Measurements from ENCODE around the gene ABCA5. TPM values are rescaled to one million over a fixed set of nuclear protein-coding genes. Genes with fewer than 3 reads are reported as not detected.

ABCA5 gene
- total and polyA plus RNA-seq, 10 of the 15 experiments (the other 5 are each of a cell fraction or from before 2014, with no cell fraction given) = 11.8 to 31.1 (median 18.1) TPM

DNA sequence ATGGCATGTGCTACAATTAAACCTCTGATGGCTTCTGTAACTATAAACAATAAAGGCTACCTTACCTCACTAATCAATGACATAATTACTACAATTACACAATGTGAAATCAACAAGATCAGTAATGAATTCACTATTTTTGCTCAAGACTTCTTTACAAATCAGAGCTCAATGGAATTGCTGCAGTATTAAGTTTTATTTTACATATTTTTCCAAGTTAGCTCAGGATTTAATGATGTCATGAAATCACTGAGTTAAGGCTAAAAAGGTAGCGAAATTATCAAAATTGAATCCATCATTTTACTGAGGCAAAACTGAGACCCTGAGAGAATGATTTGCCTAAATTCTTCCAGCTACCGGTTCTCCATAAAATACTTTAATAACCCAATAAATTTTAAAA lies 21.8 kb downstream of the ABCA5 start (continued):
- TF ChIP-seq, protein P1, sequence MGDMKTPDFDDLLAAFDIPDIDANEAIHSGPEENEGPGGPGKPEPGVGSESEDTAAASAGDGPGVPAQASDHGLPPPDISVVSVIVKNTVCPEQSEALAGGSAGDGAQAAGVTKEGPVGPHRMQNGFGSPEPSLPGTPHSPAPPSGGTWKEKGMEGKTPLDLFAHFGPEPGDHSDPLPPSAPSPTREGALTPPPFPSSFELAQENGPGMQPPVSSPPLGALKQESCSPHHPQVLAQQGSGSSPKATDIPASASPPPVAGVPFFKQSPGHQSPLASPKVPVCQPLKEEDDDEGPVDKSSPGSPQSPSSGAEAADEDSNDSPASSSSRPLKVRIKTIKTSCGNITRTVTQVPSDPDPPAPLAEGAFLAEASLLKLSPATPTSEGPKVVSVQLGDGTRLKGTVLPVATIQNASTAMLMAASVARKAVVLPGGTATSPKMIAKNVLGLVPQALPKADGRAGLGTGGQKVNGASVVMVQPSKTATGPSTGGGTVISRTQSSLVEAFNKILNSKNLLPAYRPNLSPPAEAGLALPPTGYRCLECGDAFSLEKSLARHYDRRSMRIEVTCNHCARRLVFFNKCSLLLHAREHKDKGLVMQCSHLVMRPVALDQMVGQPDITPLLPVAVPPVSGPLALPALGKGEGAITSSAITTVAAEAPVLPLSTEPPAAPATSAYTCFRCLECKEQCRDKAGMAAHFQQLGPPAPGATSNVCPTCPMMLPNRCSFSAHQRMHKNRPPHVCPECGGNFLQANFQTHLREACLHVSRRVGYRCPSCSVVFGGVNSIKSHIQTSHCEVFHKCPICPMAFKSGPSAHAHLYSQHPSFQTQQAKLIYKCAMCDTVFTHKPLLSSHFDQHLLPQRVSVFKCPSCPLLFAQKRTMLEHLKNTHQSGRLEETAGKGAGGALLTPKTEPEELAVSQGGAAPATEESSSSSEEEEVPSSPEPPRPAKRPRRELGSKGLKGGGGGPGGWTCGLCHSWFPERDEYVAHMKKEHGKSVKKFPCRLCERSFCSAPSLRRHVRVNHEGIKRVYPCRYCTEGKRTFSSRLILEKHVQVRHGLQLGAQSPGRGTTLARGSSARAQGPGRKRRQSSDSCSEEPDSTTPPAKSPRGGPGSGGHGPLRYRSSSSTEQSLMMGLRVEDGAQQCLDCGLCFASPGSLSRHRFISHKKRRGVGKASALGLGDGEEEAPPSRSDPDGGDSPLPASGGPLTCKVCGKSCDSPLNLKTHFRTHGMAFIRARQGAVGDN (IDR thresholded peaks at IDR 0.05) = no peak

- Histone ChIP-seq H3K27ac (ENCODE audit: control insufficient read depth, insufficient read depth) (no peak overlapping the region), H4K20me1 (ENCODE audit: control insufficient read depth, insufficient read depth) (no peaks in the 10 kb centered on the region), H3K36me3 (ENCODE audit: control insufficient read depth in 2 of 2, insufficient read depth in 2 of 2, low read length in 1 of 2) (peaks cover 2% of the 10 kb centered on the region in 2 experiments; a peak in 2 of 4 replicates), H2AFZ (ENCODE audit: control insufficient read depth, low read depth, low read length) (no peak overlapping the region), H3K4me1 (ENCODE audit: control insufficient read depth, insufficient read depth, low read length) (no peaks in the 10 kb centered on the region), H3K4me2 (ENCODE audit: control insufficient read depth, insufficient read depth) (no peak overlapping the region), H3K79me2 (ENCODE audit: control insufficient read depth, insufficient read depth, low read length) (no peaks in the 10 kb centered on the region), H3K9me3 (replicated peaks; ENCODE audit: control insufficient read depth, insufficient read depth, low read length) (no peaks in the 10 kb centered on the region; the same call in 2 of the 3 replicates), H3K27me3 (replicated peaks in 1 of 2; ENCODE audit: control insufficient read depth in 2 of 2, insufficient read depth in 2 of 2, low read length in 1 of 2) (no peaks in the 10 kb centered on the region), H3K4me3 (no peak overlapping the region), H3K9ac (ENCODE audit: control insufficient read depth, insufficient read depth, low read length) (no peak overlapping the region)
- SMC1A ChIA-PET (ENCODE audit: uncharacterized antibody, unreplicated experiment) = interaction anchor here (0.7 kb wide), 1 partner anchor 12 kb away, joined by 3 read pairs; no protein-coding TSS in a partner anchor
- no peak for DNase-seq (ENCODE audit: low read depth, low spot score)
- CTCF ChIA-PET = interaction anchor here (1.6 kb wide), 1 partner anchor 10 kb away, joined by 3 read pairs; no protein-coding TSS in a partner anchor
- no peak for ATAC-seq
- RAD21 ChIA-PET (ENCODE audit: unreplicated experiment) = no interaction called here
- WGBS (ENCODE audit: insufficient coverage, insufficient replicate concordance, low lambda C conversion rate, missing lambda C conversion rate) = 42% methylated on average over 1 of the region's 1 CpG
- POLR2A ChIA-PET = no interaction called here
- BruUV-seq (replicated peaks) = no TSS peak
- intact Hi-C loops (cut with micrococcal nuclease; ENCODE audit: unreplicated experiment) = no loop called here
- in situ Hi-C loops (cut with MboI) = no loop called here
- FAIRE-seq = no peak
- TF ChIP-seq PAX5 (IDR thresholded peaks at IDR 0.05; ENCODE audit: borderline replicate concordance, low read depth, low read length) (no peak), RCOR1 (conservative IDR thresholded peaks at IDR 0.05; ENCODE audit: low read depth, low read length) (no peak), TBL1XR1 (IDR thresholded peaks at IDR 0.05; ENCODE audit: low read depth, low read length) (no peak), SPI1 (IDR thresholded peaks at IDR 0.05; ENCODE audit: borderline replicate concordance, insufficient read depth, low read depth, low read length) (no peak), SMAD5 (IDR thresholded peaks at IDR 0.05; ENCODE audit: low read depth) (no peak), JUNB (IDR thresholded peaks at IDR 0.05) (no peak), BRCA1 (IDR thresholded peaks at IDR 0.05; ENCODE audit: low read depth, low read length) (no peak), KAT2A (conservative IDR thresholded peaks at IDR 0.05; ENCODE audit: control insufficient read depth, low read depth, low read length) (no peak), RELB (IDR thresholded peaks at IDR 0.05; ENCODE audit: low read depth) (no peak)
- TF ChIP-seq, protein P2, sequence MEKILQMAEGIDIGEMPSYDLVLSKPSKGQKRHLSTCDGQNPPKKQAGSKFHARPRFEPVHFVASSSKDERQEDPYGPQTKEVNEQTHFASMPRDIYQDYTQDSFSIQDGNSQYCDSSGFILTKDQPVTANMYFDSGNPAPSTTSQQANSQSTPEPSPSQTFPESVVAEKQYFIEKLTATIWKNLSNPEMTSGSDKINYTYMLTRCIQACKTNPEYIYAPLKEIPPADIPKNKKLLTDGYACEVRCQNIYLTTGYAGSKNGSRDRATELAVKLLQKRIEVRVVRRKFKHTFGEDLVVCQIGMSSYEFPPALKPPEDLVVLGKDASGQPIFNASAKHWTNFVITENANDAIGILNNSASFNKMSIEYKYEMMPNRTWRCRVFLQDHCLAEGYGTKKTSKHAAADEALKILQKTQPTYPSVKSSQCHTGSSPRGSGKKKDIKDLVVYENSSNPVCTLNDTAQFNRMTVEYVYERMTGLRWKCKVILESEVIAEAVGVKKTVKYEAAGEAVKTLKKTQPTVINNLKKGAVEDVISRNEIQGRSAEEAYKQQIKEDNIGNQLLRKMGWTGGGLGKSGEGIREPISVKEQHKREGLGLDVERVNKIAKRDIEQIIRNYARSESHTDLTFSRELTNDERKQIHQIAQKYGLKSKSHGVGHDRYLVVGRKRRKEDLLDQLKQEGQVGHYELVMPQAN (conservative IDR thresholded peaks at IDR 0.05) = no peak
Measured at GRCh38 chr17:69302682-69303081, 24.3 kb downstream of the ABCA5 start.

All from GM12878 (cell line).